SK-N-SH (cell line): Measurements from ENCODE around the gene SMIM14.

ENCODE experiments used
- CTCF ChIP-seq: fragments of 200-600 bp; sonication (generic); IDR thresholded peaks from 2 replicates; pipeline ENCODE4 v1.6.1; 2017; ENCODE audit warnings: antibody characterized with exemption, mild to moderate bottlenecking, moderate library complexity
- EZH2phosphoT487 ChIP-seq: fragments of 200-600 bp; sonication (generic); IDR thresholded peaks from 2 replicates; pipeline ENCODE4 v1.6.1; 2017; ENCODE audit warnings: low read depth, mixed run types, mild to moderate bottlenecking, antibody characterized with exemption, moderate library complexity, borderline replicate concordance
- RCOR1 ChIP-seq: fragments of 150-350 bp; IDR thresholded peaks from 2 replicates; pipeline ENCODE4 v1.6.1; 2017; ENCODE audit warnings: antibody characterized with exemption, low read length
- RXRA ChIP-seq: IDR thresholded peaks from 2 replicates; pipeline ENCODE4 v1.4.0; 2012; ENCODE audit warnings: low read depth, mild to moderate bottlenecking, borderline replicate concordance
- SMC3 ChIP-seq: IDR thresholded peaks from 2 replicates; pipeline ENCODE4 v1.6.1; 2012; ENCODE audit warnings: low read depth, low read length, improper control_type of control experiment

GRCh38 chr4:39497909-39498726 is 140.5 kb downstream of the SMIM14 start:
- TF ChIP-seq SMC3 (no peak), RXRA (no peak), CTCF (no peak), RCOR1 (no peak), EZH2phosphoT487 (no peak)
